Peyer's patch (tissue), 4 donors: ENCODE results near the gene FGR.
"Not testable (repeated sequence)": the region's sequence is repeated elsewhere in the genome, so short reads cannot be mapped to it uniquely, and the experiment has no call there.

ENCODE experiments used
- CTCF ChIP-seq, 6 experiments: fragments of 450-650 bp in 4 of 6; fragments of 200-600 bp in 2 of 6; sonication (generic) in 1 of 6; IDR thresholded peaks; one replicate each; pipeline ENCODE4 v1.5.1; 2017 to 2019; ENCODE audit warnings: antibody characterized with exemption in 6 of 6, mild to moderate bottlenecking in 3 of 6, moderate library complexity in 1 of 6
- POLR2A ChIP-seq, 2 donors: fragments of 450-650 bp; IDR thresholded peaks; one replicate each; pipeline ENCODE4 v1.5.1; 2017; ENCODE audit warnings: antibody characterized with exemption in 2 of 2, mild to moderate bottlenecking in 2 of 2, moderate library complexity in 2 of 2

GRCh38 chr1:27681580-27681979 is 46.6 kb upstream of the FGR start:
- not testable (repeated sequence) for TF ChIP-seq CTCF, POLR2A (IDR thresholded peaks at IDR 0.05)
